ENCODE measurements around the gene TRIM71.
A peak's percentile ranks its signal among the peaks of the same experiment; 100 is the strongest.
"Not testable (repeated sequence)": the region's sequence is repeated elsewhere in the genome, so short reads cannot be mapped to it uniquely, and the experiment has no call there.

The TRIM71 gene

GRCh38 chr3:32819551-32820348 is 2.0 kb downstream of the TRIM71 start:
- peak overlapping the region; percentile 98 for H3K4me3 ChIP-seq (ENCODE audit: low read depth, low read length)

- H3K4me3 ChIP-seq (ENCODE audit: low read depth, low read length), result peak overlapping the region; percentile 98
Observed at GRCh38 chr3:32820430-32820829, 2.6 kb downstream of the TRIM71 start.

- peak overlapping the region; percentile 98 for H3K4me3 ChIP-seq (ENCODE audit: low read depth, low read length)
Observed at GRCh38 chr3:32820971-32821685, 3.3 kb downstream of the TRIM71 start.

GRCh38 chr3:32821686-32822296 is 4.0 kb downstream of the TRIM71 start:
- peak overlapping the region; percentile 98 for H3K4me3 ChIP-seq (ENCODE audit: low read depth, low read length)

- H3K4me3 ChIP-seq (ENCODE audit: low read depth, low read length), result peak overlapping the region; percentile 98
Observed at GRCh38 chr3:32822609-32823498, 5.1 kb downstream of the TRIM71 start.

GRCh38 chr3:32823641-32824184 is 5.9 kb downstream of the TRIM71 start:
- not testable (repeated sequence) for H3K4me3 ChIP-seq (ENCODE audit: low read depth, low read length)

GRCh38 chr3:32825601-32826375 is 8.0 kb downstream of the TRIM71 start:
- H3K4me3 ChIP-seq (ENCODE audit: low read depth, low read length), result no peak overlapping the region

GRCh38 chr3:32831062-32831461 is 13.3 kb downstream of the TRIM71 start:
- no peak overlapping the region for H3K4me3 ChIP-seq (ENCODE audit: low read depth, low read length)

GRCh38 chr3:32831791-32832190 is 14.0 kb downstream of the TRIM71 start:
- H3K4me3 ChIP-seq (ENCODE audit: low read depth, low read length), result no peak overlapping the region

- H3K4me3 ChIP-seq (ENCODE audit: low read depth, low read length), result no peak overlapping the region
Observed at GRCh38 chr3:32832193-32832592, 14.4 kb downstream of the TRIM71 start.

GRCh38 chr3:32835049-32835371 is 17.2 kb downstream of the TRIM71 start:
- H3K4me3 ChIP-seq (ENCODE audit: low read depth, low read length), result no peak overlapping the region

- H3K4me3 ChIP-seq (ENCODE audit: low read depth, low read length), result no peak overlapping the region
Observed at GRCh38 chr3:32835961-32836360, 18.2 kb downstream of the TRIM71 start.

- no peak overlapping the region for H3K4me3 ChIP-seq (ENCODE audit: low read depth, low read length)
Observed at GRCh38 chr3:32836601-32837000, 18.8 kb downstream of the TRIM71 start.

GRCh38 chr3:32837366-32837765 is 19.6 kb downstream of the TRIM71 start:
- no peak overlapping the region for H3K4me3 ChIP-seq (ENCODE audit: low read depth, low read length)

- no peak overlapping the region for H3K4me3 ChIP-seq (ENCODE audit: low read depth, low read length)
Observed at GRCh38 chr3:32837789-32838188, 20.0 kb downstream of the TRIM71 start.

GRCh38 chr3:32839714-32840085 is 21.9 kb downstream of the TRIM71 start:
- H3K4me3 ChIP-seq (ENCODE audit: low read depth, low read length), result no peak overlapping the region

- H3K4me3 ChIP-seq (ENCODE audit: low read depth, low read length), result no peak overlapping the region
Observed at GRCh38 chr3:32840086-32840841, 22.5 kb downstream of the TRIM71 start.

- no peak overlapping the region for H3K4me3 ChIP-seq (ENCODE audit: low read depth, low read length)
Observed at GRCh38 chr3:32841341-32841740, 23.5 kb downstream of the TRIM71 start.

GRCh38 chr3:32841867-32842470 is 24.2 kb downstream of the TRIM71 start:
- no peak overlapping the region for H3K4me3 ChIP-seq (ENCODE audit: low read depth, low read length)
